GM12878 (cell line): ENCODE data around the gene PLEKHA7. TPM values are rescaled to one million over a fixed set of nuclear protein-coding genes. Genes with fewer than 3 reads are reported as not detected.

ENCODE experiments used
- ATAC-seq: fragments of 200-7000 bp; cut with Tn5 transposase; 3 replicates; pipeline ENCODE4 v1.9.1; 2020; ENCODE audit warnings: mild to moderate bottlenecking, moderate library complexity
- BruUV-seq: library from RNA; stranded (reverse); fragments of 400-500 nt; replicated peaks from 2 replicates; lab custom pipeline; 2021; lab: Mats Ljungman, UMichigan
- CTCF ChIA-PET: fragments of 300-600 bp; sonication (Branson Sonifier 250); formaldehyde crosslinking; extraction: SDS; loops from one replicate; lab custom pipeline; 2021; ENCODE audit warnings: inconsistent platforms; lab: Yijun Ruan, JAX
- POLR2A ChIA-PET: fragments of 350-600 bp; formaldehyde crosslinking; extraction: SDS; loops from one replicate; lab custom pipeline; 2021; ENCODE audit warnings: inconsistent platforms; lab: Charles Lee
- RAD21 ChIA-PET: fragments of 300-600 bp; sonication (Branson Sonifier 250); formaldehyde crosslinking; loops from one replicate; lab custom pipeline; 2023; ENCODE audit warnings: antibody characterized with exemption; ENCODE audit not compliant: unreplicated experiment; lab: Charles Lee
- SMC1A ChIA-PET: fragments of 300-600 bp; sonication (Branson Sonifier 250); formaldehyde crosslinking; loops from one replicate; lab custom pipeline; 2023; ENCODE audit not compliant: unreplicated experiment, uncharacterized antibody; lab: Charles Lee
- DNase-seq: peaks from one replicate; pipeline ENCODE4 v3.0.0-alpha.2; 2011; ENCODE audit warnings: low read depth, low spot score
- FAIRE-seq: peaks from 3 replicates; lab custom pipeline; 2011; peaks lifted over from hg19 to GRCh38; lab: Jason Lieb, UNC
- H2AFZ ChIP-seq: 2 replicates; pipeline ENCODE4 v1.6.0; 2011; ENCODE audit warnings: low read depth, low read length, control low read depth; ENCODE audit not compliant: control insufficient read depth
- H3K27ac ChIP-seq: 2 replicates; pipeline ENCODE4 v1.5.1; 2011; ENCODE audit warnings: control low read depth; ENCODE audit not compliant: control insufficient read depth, insufficient read depth
- H3K27me3 ChIP-seq, 2 experiments: replicated peaks in 1 of 2; 2 replicates each; pipeline versions ENCODE4 v1.6.0 to v1.6.1; 2011; ENCODE audit warnings: low read length in 1 of 2; ENCODE audit not compliant: control insufficient read depth in 2 of 2, insufficient read depth in 2 of 2
- H3K36me3 ChIP-seq, 2 experiments: 2 replicates each; pipeline ENCODE4 v1.5.1; 2011; ENCODE audit warnings: low read length in 1 of 2; ENCODE audit not compliant: control insufficient read depth in 2 of 2, insufficient read depth in 2 of 2
- H3K4me1 ChIP-seq: 2 replicates; pipeline ENCODE4 v1.6.1; 2011; ENCODE audit warnings: mild to moderate bottlenecking, low read length, moderate library complexity, mixed read lengths; ENCODE audit not compliant: control insufficient read depth, insufficient read depth
- H3K4me2 ChIP-seq: 2 replicates; pipeline ENCODE4 v1.6.0; 2011; ENCODE audit warnings: control low read depth; ENCODE audit not compliant: control insufficient read depth, insufficient read depth
- H3K4me3 ChIP-seq: fragments of 200-600 bp; sonication (generic); 2 replicates; pipeline ENCODE4 v1.5.1; 2016
- H3K79me2 ChIP-seq: 2 replicates; pipeline ENCODE4 v1.6.0; 2011; ENCODE audit warnings: low read length; ENCODE audit not compliant: control insufficient read depth, insufficient read depth
- H3K9ac ChIP-seq: 2 replicates; pipeline ENCODE4 v1.8.0; 2011; ENCODE audit warnings: low read length, control low read depth, mixed read lengths; ENCODE audit not compliant: control insufficient read depth, insufficient read depth
- H3K9me3 ChIP-seq: replicated peaks from 3 replicates; pipeline ENCODE4 v1.5.1; 2011; ENCODE audit warnings: mild to moderate bottlenecking, low read length; ENCODE audit not compliant: control insufficient read depth, insufficient read depth
- H4K20me1 ChIP-seq: 2 replicates; pipeline ENCODE4 v1.6.0; 2011; ENCODE audit not compliant: control insufficient read depth, insufficient read depth
- ASH2L ChIP-seq: fragments of 300-600, 200-600 bp; sonication (generic); IDR thresholded peaks from 2 replicates; pipeline ENCODE4 v1.6.1; 2017; ENCODE audit warnings: low read depth, mild to moderate bottlenecking, borderline replicate concordance
- POLR2AphosphoS2 ChIP-seq: IDR thresholded peaks from 2 replicates; pipeline ENCODE4 v1.6.1; 2011; ENCODE audit warnings: low read depth, mild to moderate bottlenecking, low read length, improper control_type of control experiment, moderate library complexity
- SIX5 ChIP-seq: IDR thresholded peaks from 2 replicates; pipeline ENCODE4 v1.6.1; 2011; ENCODE audit warnings: mild to moderate bottlenecking, low read depth, low read length, moderate library complexity; ENCODE audit not compliant: severe bottlenecking
- SMARCA5 ChIP-seq: fragments of 450-650 bp; IDR thresholded peaks from 2 replicates; pipeline ENCODE4 v1.6.1; 2017; ENCODE audit warnings: mild to moderate bottlenecking
- ZNF217 ChIP-seq: fragments of 450-650 bp; IDR thresholded peaks from 2 replicates; pipeline ENCODE4 v1.6.1; 2017; ENCODE audit warnings: antibody characterized with exemption, mild to moderate bottlenecking
- WGBS: methylation state at CpG from one replicate; pipeline ENCODE4 v1.1.6; 2016; ENCODE audit warnings: low lambda C conversion rate; ENCODE audit not compliant: insufficient replicate concordance, insufficient coverage; ENCODE audit errors: missing lambda C conversion rate; 5-methylcytosine and 5-hydroxymethylcytosine counted together
- in situ Hi-C: fragments of 300-500 bp; cut with MboI; formaldehyde crosslinking; loops from 9 replicates; pipeline ENCODE4 v1.14.3; 2018; ENCODE audit warnings: mixed read lengths
- intact Hi-C: fragments of 100-400 bp; cut with micrococcal nuclease; formaldehyde crosslinking; loops from one replicate; pipeline ENCODE4 v1.14.2; 2022; ENCODE audit not compliant: unreplicated experiment
- polyA plus RNA-seq, 11 experiments: library from polyadenylated mRNA; depleted of rRNA in 4 of 11; unstranded in 6 of 11; stranded (reverse) in 5 of 11; fragments of >200 nt; fragmentation: Nextera tagmentation in 4 of 11; fragmentation: Illumina TruSeq in 1 of 11; extraction: Ambion mirVana in 4 of 11; extraction: Trizol in 1 of 11; gene quantifications; 1 replicate in 1 of 11; 2 replicates in 10 of 11; pipeline versions ENCODE4 v1.2.1 to v1.2.3, GENCODE V29; 2011 to 2016; ENCODE audit warnings: inconsistent platforms in 2 of 11, missing spikeins in 2 of 11, low read depth in 1 of 11
- total RNA-seq, 4 experiments: library from RNA; depleted of rRNA in 3 of 4; stranded (reverse); fragments of >200 nt in 3 of 4; fragmentation: Illumina TruSeq in 1 of 4; extraction: Trizol in 1 of 4; gene quantifications; 2 replicates each; pipeline versions ENCODE4 v1.2.1 to v1.2.3, GENCODE V29; 2013 to 2021
- TF ChIP-seq, protein P1 (sequence below): fragments of 450-650 bp; formaldehyde crosslinking; IDR thresholded peaks from 2 replicates; pipeline ENCODE4 v1.5.0; 2022; ENCODE audit warnings: mild to moderate bottlenecking, missing genetic modification characterization

Gene PLEKHA7
- total and polyA plus RNA-seq, 10 of the 15 experiments (the other 5 are each of a cell fraction or from before 2014, with no cell fraction given), result 0.45 to 5.3 (median 2.1) TPM

DNA sequence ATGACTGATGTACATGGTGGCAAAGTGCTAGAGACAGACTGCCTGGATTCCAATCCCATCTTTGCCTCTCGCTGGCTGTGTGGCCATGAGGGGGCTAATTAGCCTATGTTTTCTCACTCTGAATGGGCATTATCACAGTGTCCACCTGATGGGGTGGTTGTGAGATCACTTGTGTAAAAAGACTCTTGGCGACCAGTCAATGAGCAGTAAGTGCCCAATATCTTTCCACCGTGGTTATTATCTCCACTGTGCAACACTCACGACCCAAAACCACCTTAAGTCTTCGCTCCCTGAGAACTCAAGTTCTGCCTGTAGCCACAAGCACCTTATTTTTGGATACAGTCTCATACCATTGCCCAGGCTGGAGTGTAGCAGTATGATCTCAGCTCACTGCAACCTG, 52.1 kb downstream of the PLEKHA7 start:
- no TSS peak for BruUV-seq
- Histone ChIP-seq H3K36me3 (no peaks in the 10 kb centered on the region), H3K9ac (no peak overlapping the region), H3K27me3 (no peaks in the 10 kb centered on the region; a peak in 1 of 4 replicates), H3K27ac (no peak overlapping the region), H2AFZ (no peak overlapping the region), H3K79me2 (no peaks in the 10 kb centered on the region), H3K4me1 (peaks cover 11% of the 10 kb centered on the region), H3K4me2 (no peak overlapping the region), H3K4me3 (no peak overlapping the region), H4K20me1 (no peaks in the 10 kb centered on the region), H3K9me3 (no peaks in the 10 kb centered on the region)
- intact Hi-C loops, result no loop called here
- no peak for TF ChIP-seq POLR2AphosphoS2
- no peak for TF ChIP-seq SIX5
- TF ChIP-seq ASH2L, result no peak
- TF ChIP-seq SMARCA5, result no peak
- TF ChIP-seq ZNF217, result no peak
- TF ChIP-seq, protein P1, sequence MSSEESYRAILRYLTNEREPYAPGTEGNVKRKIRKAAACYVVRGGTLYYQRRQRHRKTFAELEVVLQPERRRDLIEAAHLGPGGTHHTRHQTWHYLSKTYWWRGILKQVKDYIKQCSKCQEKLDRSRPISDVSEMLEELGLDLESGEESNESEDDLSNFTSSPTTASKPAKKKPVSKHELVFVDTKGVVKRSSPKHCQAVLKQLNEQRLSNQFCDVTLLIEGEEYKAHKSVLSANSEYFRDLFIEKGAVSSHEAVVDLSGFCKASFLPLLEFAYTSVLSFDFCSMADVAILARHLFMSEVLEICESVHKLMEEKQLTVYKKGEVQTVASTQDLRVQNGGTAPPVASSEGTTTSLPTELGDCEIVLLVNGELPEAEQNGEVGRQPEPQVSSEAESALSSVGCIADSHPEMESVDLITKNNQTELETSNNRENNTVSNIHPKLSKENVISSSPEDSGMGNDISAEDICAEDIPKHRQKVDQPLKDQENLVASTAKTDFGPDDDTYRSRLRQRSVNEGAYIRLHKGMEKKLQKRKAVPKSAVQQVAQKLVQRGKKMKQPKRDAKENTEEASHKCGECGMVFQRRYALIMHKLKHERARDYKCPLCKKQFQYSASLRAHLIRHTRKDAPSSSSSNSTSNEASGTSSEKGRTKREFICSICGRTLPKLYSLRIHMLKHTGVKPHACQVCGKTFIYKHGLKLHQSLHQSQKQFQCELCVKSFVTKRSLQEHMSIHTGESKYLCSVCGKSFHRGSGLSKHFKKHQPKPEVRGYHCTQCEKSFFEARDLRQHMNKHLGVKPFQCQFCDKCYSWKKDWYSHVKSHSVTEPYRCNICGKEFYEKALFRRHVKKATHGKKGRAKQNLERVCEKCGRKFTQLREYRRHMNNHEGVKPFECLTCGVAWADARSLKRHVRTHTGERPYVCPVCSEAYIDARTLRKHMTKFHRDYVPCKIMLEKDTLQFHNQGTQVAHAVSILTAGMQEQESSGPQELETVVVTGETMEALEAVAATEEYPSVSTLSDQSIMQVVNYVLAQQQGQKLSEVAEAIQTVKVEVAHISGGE (CRISPR knock-in tag), result no peak
- DNase-seq (no peak), FAIRE-seq (no peak), ATAC-seq (no peak)
- ChIA-PET SMC1A (no interaction called here), POLR2A (no interaction called here), RAD21 (no interaction called here), CTCF (no interaction called here)
- 56% methylated on average over 5 of the region's 5 CpGs for WGBS
- in situ Hi-C loops, result no loop called here
